D341Med (cell line): ENCODE measurements around the gene CPVL.

Experiments
- DNase-seq: peaks from one replicate; pipeline ENCODE4 v3.0.0; 2012; ENCODE audit warnings: low spot score

Gene CPVL

GRCh38 chr7:29000717-29001076 lies 145.6 kb downstream of the CPVL start:
- DNase-seq = no peak

DNA sequence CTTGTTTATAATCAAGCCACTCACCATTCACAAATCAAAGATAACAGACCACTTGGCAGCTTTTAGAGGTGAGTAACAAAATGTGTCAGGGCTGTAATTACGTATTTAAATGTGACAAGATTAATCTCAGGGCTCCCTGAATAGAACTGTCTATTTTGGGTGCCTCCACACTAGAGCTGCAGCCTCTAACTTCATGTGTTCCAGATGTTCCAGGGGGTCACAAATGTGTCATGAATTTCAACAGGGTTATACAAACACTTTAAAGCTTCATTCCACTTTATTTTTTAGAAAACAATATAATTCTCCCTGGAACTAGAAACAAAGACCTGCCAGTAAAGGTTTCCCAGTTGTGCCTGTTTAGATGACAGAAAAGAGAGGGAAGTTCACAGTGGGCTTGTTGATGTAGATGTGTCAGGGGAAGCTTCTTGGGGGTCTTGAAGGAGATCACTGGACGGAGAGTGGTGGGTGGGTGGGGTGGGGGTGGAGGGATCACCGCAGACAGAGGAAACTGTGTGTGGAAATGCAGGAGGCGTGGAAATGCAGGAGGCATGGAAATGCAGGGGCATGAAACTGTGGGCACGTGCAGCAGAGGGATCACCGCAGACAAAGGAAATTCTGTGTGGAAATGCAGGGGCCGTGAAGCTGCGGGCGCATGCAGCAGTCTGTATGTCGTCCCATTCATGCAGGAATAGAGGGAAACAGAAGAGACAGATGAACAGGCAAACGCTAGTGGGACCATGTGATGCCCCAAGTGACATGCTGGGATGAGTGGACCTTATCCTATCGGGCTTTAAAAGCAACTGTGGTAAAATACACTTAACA lies 146.2 kb downstream of the CPVL start:
- no peak for DNase-seq

DNA sequence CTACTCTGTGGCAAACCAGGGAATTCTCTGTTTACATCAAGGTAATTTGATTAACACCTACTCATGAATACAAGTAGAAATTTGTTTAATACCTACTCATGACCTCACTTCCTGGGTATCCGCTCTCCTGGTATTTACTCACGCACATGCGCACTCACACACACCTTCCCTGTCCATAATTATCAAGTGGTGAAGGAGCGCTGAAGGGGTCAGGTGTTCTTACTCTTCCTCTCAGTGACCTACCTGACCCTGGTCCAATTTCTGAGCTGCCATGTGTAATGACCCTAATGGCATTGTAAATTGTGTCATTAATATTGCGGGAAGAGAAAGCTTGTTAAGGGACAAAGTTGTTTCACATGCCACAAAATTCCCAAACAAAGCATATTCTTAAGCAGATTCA lies 146.9 kb downstream of the CPVL start:
- DNase-seq = no peak

DNA sequence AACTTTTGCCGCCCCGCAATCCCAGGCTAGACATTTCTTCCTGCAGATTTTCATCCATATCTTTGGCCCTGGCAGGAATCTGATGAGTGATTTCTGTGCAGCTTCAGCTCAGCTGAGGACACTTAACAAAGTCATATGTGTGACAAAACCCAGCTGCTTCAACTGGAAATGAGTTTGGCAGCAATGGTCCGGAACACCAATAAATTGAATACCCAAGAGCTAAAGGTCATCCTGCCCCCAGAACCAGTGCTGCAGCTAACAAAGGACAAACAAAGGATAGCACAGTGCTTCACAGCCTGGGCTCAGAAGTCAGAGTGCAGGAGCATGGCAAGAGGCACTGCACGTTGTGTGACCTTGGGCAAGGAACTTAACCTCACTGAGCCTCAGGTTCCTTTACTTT lies 148.2 kb downstream of the CPVL start:
- no peak for DNase-seq

- no peak for DNase-seq
Measured at GRCh38 chr7:28996836-28997235, 149.5 kb downstream of the CPVL start.

DNA sequence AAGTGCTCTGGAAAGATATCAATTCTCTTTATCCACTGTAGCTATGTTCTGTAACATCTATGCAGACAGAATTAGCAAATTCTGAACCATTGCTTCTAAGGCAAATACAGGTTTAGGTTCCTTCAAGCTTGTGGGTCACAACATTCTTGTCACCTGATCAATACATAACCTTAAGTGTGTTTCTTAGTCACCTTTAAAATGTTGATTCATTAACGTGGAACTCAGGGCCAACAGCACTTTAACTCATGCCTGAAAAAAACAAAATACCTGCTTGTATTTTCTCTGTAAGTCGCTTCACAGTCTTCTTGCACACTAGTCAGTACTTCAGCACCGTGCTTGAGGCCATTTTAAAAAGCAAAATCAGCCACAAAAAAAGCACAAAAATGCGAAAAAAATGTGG lies 153.0 kb downstream of the CPVL start:
- no peak for DNase-seq

GRCh38 chr7:28992798-28993197 lies 153.5 kb downstream of the CPVL start:
- DNase-seq = no peak

- DNase-seq = peak; percentile 55
Measured at GRCh38 chr7:28990200-28990960, 156.0 kb downstream of the CPVL start.

GRCh38 chr7:28989211-28989980 lies 156.9 kb downstream of the CPVL start:
- DNase-seq = no peak

- no peak for DNase-seq
Measured at GRCh38 chr7:28988810-28989209, 157.5 kb downstream of the CPVL start.

DNA sequence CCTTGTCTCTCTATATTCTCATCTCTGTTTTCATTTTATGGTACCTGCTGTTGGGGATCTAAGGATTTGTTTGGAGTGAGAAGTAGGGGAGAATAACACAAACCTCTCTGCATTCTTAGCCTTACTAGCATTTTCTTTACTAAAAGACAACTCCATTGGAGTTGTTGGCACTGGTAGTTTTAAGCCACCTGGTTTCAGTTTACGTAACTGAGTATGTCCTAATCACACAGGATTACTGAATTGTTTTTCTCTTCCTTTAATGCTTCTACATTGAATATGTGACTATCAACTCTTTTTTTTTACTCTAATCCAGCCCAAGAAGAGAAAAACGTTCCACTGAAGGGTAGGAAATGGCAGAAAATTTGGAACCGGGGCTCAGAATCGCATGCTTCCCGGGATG lies 158.2 kb downstream of the CPVL start:
- no peak for DNase-seq

DNA sequence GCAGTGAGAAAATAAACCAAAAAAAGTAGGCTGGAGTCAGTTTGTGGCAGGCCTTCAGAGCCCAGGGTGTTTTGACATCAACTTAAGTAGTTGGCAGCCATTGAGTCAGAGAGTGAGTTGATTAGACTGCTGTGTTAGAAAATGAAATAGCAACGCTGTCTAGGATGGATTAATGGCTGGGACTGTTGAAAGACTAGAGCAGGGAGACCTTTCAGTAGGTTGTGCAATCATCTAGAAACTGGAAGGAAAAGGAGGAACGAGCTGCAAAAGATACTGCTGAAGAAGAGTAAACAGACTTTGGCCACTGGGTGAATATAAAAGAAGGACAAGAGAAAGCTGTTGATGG lies 159.6 kb downstream of the CPVL start:
- DNase-seq = no peak

DNA sequence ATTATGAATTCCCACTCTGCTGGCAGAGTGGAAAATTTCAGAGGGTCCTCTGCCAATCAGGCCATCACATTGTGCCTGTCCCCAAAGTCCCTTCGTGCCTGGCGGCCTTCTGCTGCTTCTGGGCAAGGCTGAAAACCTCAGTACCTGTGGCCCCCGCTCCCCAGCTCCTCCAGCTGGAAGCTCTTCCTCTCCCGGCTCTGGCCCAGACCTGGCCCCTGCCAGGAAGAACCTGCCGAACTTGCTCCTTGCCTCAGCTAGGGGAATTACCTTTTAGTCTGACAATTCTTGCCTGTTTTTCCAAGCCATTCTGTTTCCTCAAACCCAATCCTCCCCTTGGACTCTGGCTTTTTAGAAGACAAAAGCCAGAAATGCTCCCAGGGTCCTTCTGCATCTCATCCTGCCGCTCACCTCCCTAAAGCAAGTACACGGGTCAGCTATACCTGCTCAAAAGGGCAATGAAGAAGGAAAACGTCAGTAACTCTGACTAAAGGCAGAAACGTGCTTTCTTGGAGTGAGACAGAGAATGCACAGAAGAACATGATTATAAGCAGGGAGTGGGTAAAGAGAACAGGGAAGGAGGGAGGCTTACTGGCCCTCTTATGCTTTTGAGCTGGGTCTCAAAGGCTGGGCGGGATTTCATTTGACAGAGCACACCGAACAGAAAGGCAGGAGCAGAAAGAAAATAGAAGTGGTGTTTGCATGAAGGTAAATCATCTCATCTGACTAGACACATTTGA lies 160.1 kb downstream of the CPVL start:
- DNase-seq = no peak

DNA sequence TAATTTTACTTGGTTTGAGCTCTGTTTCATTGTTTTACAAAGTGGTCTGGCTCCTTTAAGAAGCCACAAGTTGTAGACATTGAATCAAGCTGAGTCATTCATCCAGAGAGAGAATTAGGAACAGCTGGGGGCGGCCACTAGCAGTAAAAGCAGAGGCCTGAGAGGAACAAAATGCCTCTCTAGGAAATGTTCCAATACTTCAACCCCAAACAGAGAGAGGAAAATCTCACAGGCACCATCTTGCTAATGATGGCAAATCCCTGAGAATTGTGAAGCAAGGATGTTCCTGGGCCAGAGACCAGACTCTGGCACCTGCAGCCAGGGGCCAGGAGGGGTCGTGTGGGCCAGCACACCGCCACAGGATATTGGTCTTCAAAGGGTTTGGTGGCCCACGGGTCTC lies 161.7 kb downstream of the CPVL start:
- DNase-seq = no peak

DNA sequence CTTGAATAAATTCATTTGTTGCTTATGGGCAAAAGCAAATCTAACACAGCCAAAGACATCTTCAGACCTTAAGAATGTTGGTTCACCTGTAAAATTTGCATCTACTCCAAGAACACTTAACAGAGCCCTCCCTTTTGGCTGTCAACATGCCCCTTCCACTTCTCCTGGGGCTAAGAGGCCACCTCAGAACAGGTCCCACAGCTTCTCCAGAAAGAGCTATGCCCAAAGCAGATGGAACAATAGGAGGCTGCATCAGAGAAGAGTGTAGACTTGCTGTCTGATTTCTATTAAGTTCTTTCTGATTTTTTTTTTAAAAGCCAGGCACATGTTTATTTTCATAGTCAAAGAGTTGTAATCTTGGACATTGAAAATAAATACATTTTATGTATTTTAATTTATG lies 162.1 kb downstream of the CPVL start:
- no peak for DNase-seq

DNA sequence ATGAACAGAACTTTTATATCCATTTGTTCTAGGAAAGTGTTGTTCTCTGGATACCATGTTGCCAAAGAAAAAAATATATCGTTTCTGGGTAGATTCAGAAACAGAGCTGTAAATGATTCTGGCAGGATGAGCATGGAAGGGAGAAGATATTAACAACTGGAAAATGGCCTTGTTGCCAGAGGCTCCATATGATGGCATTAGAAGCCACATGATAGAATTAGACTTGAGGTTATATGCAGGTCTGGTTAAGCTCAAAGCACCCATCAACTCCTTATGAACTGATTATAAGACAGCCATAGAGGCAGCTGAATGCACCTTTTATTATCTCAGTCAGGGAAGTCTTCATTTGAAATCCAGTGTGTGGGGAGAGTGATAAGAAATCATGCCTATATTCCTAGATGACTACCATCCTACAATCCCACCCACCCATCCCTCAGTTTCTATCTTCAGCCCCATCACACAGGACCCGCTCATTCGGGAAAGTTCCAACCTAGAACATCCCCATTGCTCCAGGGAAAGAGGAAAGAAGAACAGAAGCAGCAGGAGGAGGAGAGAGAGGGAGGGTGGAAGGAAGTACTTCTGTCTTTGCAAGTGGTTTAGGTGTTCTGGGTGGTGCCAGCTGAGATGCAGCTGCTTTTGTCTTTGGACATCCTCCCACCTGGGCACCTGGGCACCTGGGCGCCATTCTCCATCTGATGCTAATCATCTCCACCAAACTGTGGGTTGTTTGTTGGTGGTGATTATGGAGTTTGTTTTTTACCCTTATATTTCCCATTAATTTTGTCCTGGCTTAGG lies 162.7 kb downstream of the CPVL start:
- no peak for DNase-seq

GRCh38 chr7:28981161-28981465 lies 165.2 kb downstream of the CPVL start:
- no peak for DNase-seq

GRCh38 chr7:28980451-28981160 lies 165.7 kb downstream of the CPVL start:
- no peak for DNase-seq

GRCh38 chr7:28979776-28980175 lies 166.6 kb downstream of the CPVL start:
- no peak for DNase-seq

- DNase-seq = no peak
Measured at GRCh38 chr7:28977881-28978280, 168.5 kb downstream of the CPVL start.

DNA sequence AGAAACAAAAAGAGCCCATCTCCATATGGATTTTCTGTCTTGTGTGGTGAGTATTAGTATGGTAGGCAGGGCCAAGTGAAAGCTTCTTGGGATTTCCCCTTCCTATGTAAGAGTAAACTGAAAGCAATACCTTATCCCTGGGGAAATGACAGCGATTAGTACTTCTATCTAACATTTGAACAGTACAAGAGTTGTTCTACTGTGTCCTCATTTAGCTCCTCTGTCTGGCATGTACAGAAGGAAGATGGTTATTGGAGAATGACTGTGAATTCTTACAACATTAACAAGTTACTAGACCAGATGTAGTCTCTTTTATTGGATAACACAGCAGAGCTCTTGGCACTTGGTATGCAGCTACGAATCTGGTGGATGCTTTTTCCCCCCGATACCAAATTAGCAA lies 170.3 kb downstream of the CPVL start:
- DNase-seq = no peak
